Neuronal stem cell (in vitro differentiated cells): ENCODE results near the gene PAQR7.

Experiments used
- DNase-seq: peaks from one replicate; pipeline ENCODE4 v3.0.0-alpha.2; 2013; ENCODE audit warnings: low spot score
- H2AFZ ChIP-seq: one replicate; pipeline ENCODE4 v1.6.1; 2013; ENCODE audit warnings: mild to moderate bottlenecking, low read length, inconsistent platforms
- H2AK5ac ChIP-seq: 2 replicates; pipeline ENCODE4 v1.6.1; 2013; ENCODE audit warnings: low read depth, mild to moderate bottlenecking, inconsistent platforms, low read length, moderate library complexity, mixed read lengths
- H2BK120ac ChIP-seq: 2 replicates; pipeline ENCODE4 v1.6.1; 2013; ENCODE audit warnings: low read depth, mild to moderate bottlenecking, inconsistent platforms, low read length, moderate library complexity, mixed read lengths
- H2BK12ac ChIP-seq: one replicate; pipeline ENCODE4 v1.6.1; 2013; ENCODE audit warnings: low read length, inconsistent platforms
- H2BK15ac ChIP-seq: 2 replicates; pipeline ENCODE4 v1.6.1; 2013; ENCODE audit warnings: mild to moderate bottlenecking, low read length, inconsistent platforms, mixed read lengths
- H2BK5ac ChIP-seq: one replicate; pipeline ENCODE4 v1.6.1; 2013; ENCODE audit warnings: inconsistent platforms, mild to moderate bottlenecking, low read length, moderate library complexity
- H3K14ac ChIP-seq: one replicate; pipeline ENCODE4 v1.6.1; 2013; ENCODE audit warnings: low read length, inconsistent platforms
- H3K18ac ChIP-seq: 2 replicates; pipeline ENCODE4 v1.6.1; 2013; ENCODE audit warnings: low read length, inconsistent platforms
- H3K23ac ChIP-seq: 2 replicates; pipeline ENCODE4 v1.6.1; 2013; ENCODE audit warnings: low read depth, mild to moderate bottlenecking, mixed read lengths, low read length, inconsistent platforms; ENCODE audit not compliant: poor library complexity
- H3K27ac ChIP-seq: replicated peaks from 3 replicates; pipeline ENCODE4 v1.5.1; 2013; ENCODE audit warnings: low read length, inconsistent platforms
- H3K27me3 ChIP-seq, 3 experiments: 2 replicates each; pipeline ENCODE4 v1.6.1; 2013; ENCODE audit warnings: low read length in 3 of 3, mild to moderate bottlenecking in 2 of 3, inconsistent platforms in 1 of 3, low read depth in 1 of 3, mixed read lengths in 1 of 3, moderate library complexity in 1 of 3; ENCODE audit not compliant: control insufficient read depth in 3 of 3, insufficient read depth in 3 of 3
- H3K36me3 ChIP-seq, 2 donors: replicated peaks in 1 of 2; 2 replicates each; pipeline ENCODE4 v1.6.1; 2013; ENCODE audit warnings: low read length in 2 of 2; ENCODE audit not compliant: control insufficient read depth in 2 of 2, insufficient read depth in 2 of 2
- H3K4ac ChIP-seq: 2 replicates; pipeline ENCODE4 v1.6.1; 2013; ENCODE audit warnings: inconsistent platforms, mild to moderate bottlenecking, low read length, moderate library complexity
- H3K4me1 ChIP-seq, 2 donors: 1 replicate in 1 of 2; 2 replicates in 1 of 2; pipeline ENCODE4 v1.6.1; 2013; ENCODE audit warnings: low read length in 2 of 2, low read depth in 1 of 2; ENCODE audit not compliant: control insufficient read depth in 2 of 2, insufficient read depth in 1 of 2
- H3K4me2 ChIP-seq: one replicate; pipeline ENCODE4 v1.6.1; 2013; ENCODE audit warnings: mild to moderate bottlenecking, low read length, inconsistent platforms; ENCODE audit not compliant: insufficient read depth, poor library complexity, severe bottlenecking
- H3K4me3 ChIP-seq, 2 donors: 2 replicates each; pipeline ENCODE4 v1.5.1; 2013; ENCODE audit warnings: low read length in 2 of 2, mild to moderate bottlenecking in 2 of 2, inconsistent platforms in 1 of 2, moderate library complexity in 1 of 2
- H3K79me1 ChIP-seq: one replicate; pipeline ENCODE4 v1.6.1; 2013; ENCODE audit warnings: low read depth, mild to moderate bottlenecking, inconsistent platforms, low read length, moderate library complexity
- H3K9ac ChIP-seq: one replicate; pipeline ENCODE4 v1.6.1; 2013; ENCODE audit warnings: mild to moderate bottlenecking, low read depth, low read length, inconsistent platforms; ENCODE audit not compliant: poor library complexity
- H3K9me3 ChIP-seq, 2 donors: replicated peaks in 1 of 2; 2 replicates each; pipeline versions ENCODE3 to v1.6.1; 2013; ENCODE audit warnings: low read length in 2 of 2, mild to moderate bottlenecking in 2 of 2, inconsistent platforms in 1 of 2, low read depth in 1 of 2, mixed read lengths in 1 of 2, moderate library complexity in 1 of 2; ENCODE audit not compliant: control insufficient read depth in 2 of 2, insufficient read depth in 1 of 2
- H4K8ac ChIP-seq: one replicate; pipeline ENCODE4 v1.6.1; 2013; ENCODE audit warnings: low read depth, mild to moderate bottlenecking, inconsistent platforms, low read length, moderate library complexity
- H4K91ac ChIP-seq: one replicate; pipeline ENCODE4 v1.6.1; 2013; ENCODE audit warnings: low read length, low read depth, mild to moderate bottlenecking, inconsistent platforms; ENCODE audit not compliant: poor library complexity
- WGBS, 2 donors: extraction: QIAGEN DNeasy Blood & Tissue Kit; methylation state at CpG; one replicate each; pipeline ENCODE4 v1.1.7; 2013; ENCODE audit warnings: missing lambda C conversion rate in 2 of 2, mixed read lengths in 1 of 2; ENCODE audit not compliant: insufficient read length in 2 of 2, insufficient replicate concordance in 1 of 2; ENCODE audit errors: extremely low coverage in 2 of 2; 5-methylcytosine and 5-hydroxymethylcytosine counted together

Gene PAQR7

GRCh38 chr1:25867210-25867991, 8.1 kb downstream of the PAQR7 start:
- H2BK12ac ChIP-seq: peak overlapping the region; percentile 23
- no peak overlapping the region for H3K27ac ChIP-seq
- H3K9me3 ChIP-seq: no peaks in the 10 kb centered on the region
- H3K18ac ChIP-seq: peak overlapping the region; percentile 55
- H4K8ac ChIP-seq: no peak overlapping the region
- H2BK5ac ChIP-seq: no peak overlapping the region
- no peaks in the 10 kb centered on the region for H3K79me1 ChIP-seq
- H2BK15ac ChIP-seq: no peak overlapping the region
- peak overlapping the region; percentile 11 for H2BK120ac ChIP-seq
- no peak overlapping the region for H4K91ac ChIP-seq
- peaks cover 15 to 16% of the 10 kb centered on the region in 2 donors for H3K4me1 ChIP-seq
- no peak overlapping the region for H3K9ac ChIP-seq
- no peaks in the 10 kb centered on the region for H3K27me3 ChIP-seq
- no peak overlapping the region for H3K14ac ChIP-seq
- H3K36me3 ChIP-seq: peaks cover 2 to 17% of the 10 kb centered on the region in 2 donors
- DNase-seq: no peak
- H3K4ac ChIP-seq: no peak overlapping the region
- peak overlapping the region; percentile 22 for H2AK5ac ChIP-seq
- WGBS, 2 donors: no CpG with 5 or more reads among the region's 9 CpGs
- H3K23ac ChIP-seq: no peak overlapping the region
- H2AFZ ChIP-seq: no peak overlapping the region
- no peak overlapping the region for H3K4me3 ChIP-seq
- no peak overlapping the region for H3K4me2 ChIP-seq

GRCh38 chr1:25866288-25866687, 9.2 kb downstream of the PAQR7 start:
- no peak overlapping the region for H3K4me2 ChIP-seq
- no peak overlapping the region for H4K91ac ChIP-seq
- H4K8ac ChIP-seq: no peak overlapping the region
- no peak overlapping the region for H2AFZ ChIP-seq
- H2AK5ac ChIP-seq: no peak overlapping the region
- no peak overlapping the region for H3K23ac ChIP-seq
- no CpG with 5 or more reads among the region's 1 CpG for WGBS, 2 donors
- H2BK15ac ChIP-seq: no peak overlapping the region
- H3K18ac ChIP-seq: no peak overlapping the region
- H3K4me3 ChIP-seq: no peak overlapping the region
- peaks cover 2 to 15% of the 10 kb centered on the region in 2 donors for H3K36me3 ChIP-seq
- peaks cover 11 to 16% of the 10 kb centered on the region in 2 donors for H3K4me1 ChIP-seq
- H3K9ac ChIP-seq: no peak overlapping the region
- no peak overlapping the region for H3K14ac ChIP-seq
- no peak for DNase-seq
- no peaks in the 10 kb centered on the region for H3K9me3 ChIP-seq
- no peak overlapping the region for H2BK5ac ChIP-seq
- no peaks in the 10 kb centered on the region for H3K27me3 ChIP-seq
- no peak overlapping the region for H2BK120ac ChIP-seq
- no peak overlapping the region for H2BK12ac ChIP-seq
- H3K27ac ChIP-seq: no peak overlapping the region
- no peak overlapping the region for H3K4ac ChIP-seq
- H3K79me1 ChIP-seq: no peaks in the 10 kb centered on the region

- peaks cover 2 to 15% of the 10 kb centered on the region in 2 donors for H3K36me3 ChIP-seq
- H2AFZ ChIP-seq: no peak overlapping the region
- H2AK5ac ChIP-seq: no peak overlapping the region
- no peak overlapping the region for H2BK15ac ChIP-seq
- H3K4me1 ChIP-seq: peaks cover 5 to 10% of the 10 kb centered on the region in 2 donors
- H3K4me3 ChIP-seq: no peak overlapping the region
- H3K4ac ChIP-seq: no peak overlapping the region
- no peaks in the 10 kb centered on the region for H3K79me1 ChIP-seq
- H3K9me3 ChIP-seq: no peaks in the 10 kb centered on the region
- H2BK12ac ChIP-seq: no peak overlapping the region
- H2BK5ac ChIP-seq: peak overlapping the region; percentile 48
- DNase-seq: no peak
- H3K9ac ChIP-seq: no peak overlapping the region
- H3K27me3 ChIP-seq: no peaks in the 10 kb centered on the region
- H3K14ac ChIP-seq: no peak overlapping the region
- peak overlapping the region; percentile 40 for H2BK120ac ChIP-seq
- H3K4me2 ChIP-seq: no peak overlapping the region
- no peak overlapping the region for H4K8ac ChIP-seq
- no peak overlapping the region for H3K18ac ChIP-seq
- H3K27ac ChIP-seq: no peak overlapping the region
- no peak overlapping the region for H4K91ac ChIP-seq
- no CpG with 5 or more reads among the region's 3 CpGs for WGBS, 2 donors
- no peak overlapping the region for H3K23ac ChIP-seq
Observed at GRCh38 chr1:25864434-25864833, 11.1 kb downstream of the PAQR7 start.

GRCh38 chr1:25863486-25864262, 11.8 kb downstream of the PAQR7 start:
- Histone ChIP-seq H2BK120ac (peak overlapping the region; percentile 40), H2BK5ac (peak overlapping the region; percentile 48), H3K36me3 (peaks cover 2 to 15% of the 10 kb centered on the region in 2 donors), H2AFZ (no peak overlapping the region), H3K9ac (no peak overlapping the region), H3K14ac (no peak overlapping the region), H2BK15ac (no peak overlapping the region), H3K27me3 (no peaks in the 10 kb centered on the region), H2BK12ac (no peak overlapping the region), H3K27ac (no peak overlapping the region), H3K4me2 (no peak overlapping the region), H3K4me1 (peaks cover 5 to 12% of the 10 kb centered on the region in 2 donors), H3K79me1 (no peaks in the 10 kb centered on the region), H3K4me3 (no peak overlapping the region), H4K8ac (no peak overlapping the region), H2AK5ac (no peak overlapping the region), H3K23ac (peak overlapping the region; percentile 16), H3K9me3 (no peaks in the 10 kb centered on the region), H3K18ac (no peak overlapping the region), H4K91ac (no peak overlapping the region), H3K4ac (no peak overlapping the region)
- no CpG with 5 or more reads among the region's 25 CpGs for WGBS, 2 donors
- DNase-seq: no peak
